Hepatocyte (in vitro differentiated cells): Measurements from ENCODE around the gene ADGRA3.

Experiments
- CTCF ChIP-seq: fragments of 200-600 bp; sonication (generic); IDR thresholded peaks from 2 replicates; pipeline ENCODE4 v1.5.1; 2016; ENCODE audit warnings: antibody characterized with exemption, mild to moderate bottlenecking; ENCODE audit not compliant: poor library complexity
- EZH2 ChIP-seq: fragments of 200-600 bp; sonication (generic); IDR thresholded peaks from 2 replicates; pipeline ENCODE4 v1.6.1; 2016; ENCODE audit warnings: antibody characterized with exemption, mild to moderate bottlenecking, borderline replicate concordance
- EZH2phosphoT487 ChIP-seq: fragments of 200-600 bp; sonication (generic); IDR thresholded peaks from one replicate; pipeline ENCODE4 v1.6.1; 2018; ENCODE audit warnings: antibody characterized with exemption, mild to moderate bottlenecking, low read depth, moderate library complexity; ENCODE audit not compliant: unreplicated experiment, severe bottlenecking

- TF ChIP-seq CTCF (no peak), EZH2 (no peak), EZH2phosphoT487 (no peak)
Measured at GRCh38 chr4:22512306-22512705, 3.6 kb downstream of the ADGRA3 start.
